CD4-positive, alpha-beta T cell treated with Interleukin-4 for 4 hours (primary cell): ENCODE results near the gene RIN3.

Experiments
- DNase-seq: peaks from one replicate; pipeline ENCODE4 v3.0.0-alpha.2; 2020

RIN3 gene

DNA sequence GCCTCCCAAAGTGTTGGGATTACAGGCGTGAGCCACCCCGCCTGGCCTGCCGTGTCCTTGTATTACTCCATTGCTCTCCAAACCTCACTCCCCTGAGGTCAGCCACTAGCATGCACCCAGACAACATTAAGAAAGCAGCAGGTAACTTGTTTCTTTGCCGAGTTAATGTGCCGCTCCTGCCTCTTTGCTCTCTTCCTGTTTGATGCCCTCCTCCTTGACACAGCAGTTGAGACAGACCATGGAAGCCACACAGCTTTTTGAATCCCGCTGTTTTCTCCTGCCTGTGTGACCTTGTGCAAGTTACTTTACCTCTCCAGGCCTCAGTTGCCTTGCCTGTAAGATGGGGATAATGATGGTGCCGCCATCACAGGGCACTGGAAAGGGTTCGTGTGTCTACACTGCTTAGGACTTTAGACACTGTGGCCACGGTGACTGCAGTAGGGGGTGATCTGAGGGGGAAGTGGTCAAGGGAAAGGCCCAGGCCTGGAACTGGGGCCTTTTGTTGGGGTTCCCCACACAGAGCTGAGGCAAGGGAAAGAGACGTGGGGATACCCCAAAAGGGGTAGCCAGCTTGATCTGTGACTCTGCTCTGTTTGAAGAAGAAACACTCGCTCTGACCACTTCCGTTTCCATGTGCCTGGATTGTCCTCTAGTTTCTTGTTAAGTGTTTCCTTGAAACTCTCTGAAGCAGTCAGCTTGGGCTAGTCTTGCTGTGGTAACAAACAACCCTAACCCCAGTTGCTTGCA lies 69.3 kb downstream of the RIN3 start:
- peak; percentile 42 for DNase-seq

DNA sequence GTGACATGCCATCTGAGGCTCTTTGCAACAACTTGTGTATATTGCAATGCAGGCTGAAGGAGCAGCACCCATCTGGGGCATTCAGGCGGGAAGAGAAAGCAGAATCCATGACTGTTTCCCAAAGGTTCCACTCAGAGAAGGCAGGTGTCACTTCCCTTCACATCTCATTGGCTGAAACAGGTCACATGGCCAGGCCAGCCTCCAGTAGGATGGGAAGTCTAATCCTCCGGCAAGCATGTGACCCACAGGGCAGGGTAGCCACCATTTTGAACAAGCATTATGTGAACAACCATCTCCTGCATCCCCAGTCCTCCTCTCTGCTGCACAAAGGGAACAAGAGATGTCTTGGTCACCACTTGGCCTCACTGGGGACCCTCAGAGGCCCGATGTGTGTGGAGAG lies 70.6 kb downstream of the RIN3 start:
- no peak for DNase-seq

DNA sequence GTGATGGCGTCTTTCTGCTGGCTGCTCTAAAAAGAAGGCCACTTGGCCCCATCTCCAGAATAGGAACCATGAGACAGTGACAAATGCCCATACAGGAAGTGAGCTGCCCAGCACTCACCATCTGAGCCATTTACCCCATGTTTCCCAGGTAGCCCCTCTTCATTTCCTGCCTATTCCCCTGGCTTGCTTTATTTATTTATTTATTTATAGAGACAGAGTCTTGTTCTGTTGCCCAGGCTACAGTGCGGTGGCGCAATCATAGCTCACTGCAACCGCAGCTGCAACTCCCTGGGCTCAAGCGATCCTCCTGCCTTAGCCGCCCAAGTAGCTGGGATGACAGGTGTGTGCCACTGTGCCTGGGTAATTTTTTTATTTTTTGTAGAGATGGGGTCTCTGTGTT lies 71.2 kb downstream of the RIN3 start:
- DNase-seq: peak; percentile 28

DNA sequence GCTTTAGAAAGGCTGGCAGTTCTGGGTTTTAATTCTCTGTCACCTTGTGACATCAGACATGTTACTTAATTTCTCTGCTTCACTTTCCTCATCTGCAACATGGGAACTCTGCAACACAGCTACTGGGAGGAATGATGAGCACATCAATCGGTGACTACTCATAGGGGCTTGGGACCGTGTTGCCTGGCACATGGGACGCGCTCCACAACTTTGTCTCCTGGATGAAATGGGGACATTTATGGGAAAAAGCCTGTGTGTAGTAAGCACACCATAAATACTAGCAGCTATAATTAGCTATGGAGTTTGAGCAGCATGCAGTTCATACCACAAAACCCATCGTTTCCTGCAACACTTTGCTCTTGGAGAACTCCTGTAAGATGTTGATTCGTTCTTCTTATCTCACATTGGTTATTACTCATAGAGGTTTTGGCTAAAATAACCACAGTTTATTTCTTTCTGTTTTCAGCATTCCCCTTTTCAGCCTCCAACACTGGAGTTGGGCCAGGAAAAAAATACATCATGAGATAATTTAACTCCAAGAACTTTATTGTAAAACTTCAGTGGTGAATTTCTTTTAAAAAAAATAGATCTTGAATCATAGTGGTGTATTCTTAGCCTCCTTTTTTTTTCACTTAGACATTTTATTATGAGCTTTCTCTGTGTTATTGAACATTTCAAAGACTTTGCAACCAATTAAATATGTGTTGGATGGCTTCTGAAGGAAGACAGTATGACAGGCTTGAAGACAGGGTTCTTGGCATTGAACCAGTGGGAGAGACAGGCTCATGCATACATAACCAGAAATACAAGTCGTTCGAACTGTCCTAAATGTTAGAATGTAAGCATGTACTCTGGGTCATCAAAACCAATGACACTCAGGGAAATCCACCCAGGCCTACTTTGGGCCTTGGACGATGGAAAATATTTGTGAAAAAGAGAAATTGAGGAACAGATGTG lies 72.7 kb downstream of the RIN3 start:
- peak; percentile 74 for DNase-seq

DNA sequence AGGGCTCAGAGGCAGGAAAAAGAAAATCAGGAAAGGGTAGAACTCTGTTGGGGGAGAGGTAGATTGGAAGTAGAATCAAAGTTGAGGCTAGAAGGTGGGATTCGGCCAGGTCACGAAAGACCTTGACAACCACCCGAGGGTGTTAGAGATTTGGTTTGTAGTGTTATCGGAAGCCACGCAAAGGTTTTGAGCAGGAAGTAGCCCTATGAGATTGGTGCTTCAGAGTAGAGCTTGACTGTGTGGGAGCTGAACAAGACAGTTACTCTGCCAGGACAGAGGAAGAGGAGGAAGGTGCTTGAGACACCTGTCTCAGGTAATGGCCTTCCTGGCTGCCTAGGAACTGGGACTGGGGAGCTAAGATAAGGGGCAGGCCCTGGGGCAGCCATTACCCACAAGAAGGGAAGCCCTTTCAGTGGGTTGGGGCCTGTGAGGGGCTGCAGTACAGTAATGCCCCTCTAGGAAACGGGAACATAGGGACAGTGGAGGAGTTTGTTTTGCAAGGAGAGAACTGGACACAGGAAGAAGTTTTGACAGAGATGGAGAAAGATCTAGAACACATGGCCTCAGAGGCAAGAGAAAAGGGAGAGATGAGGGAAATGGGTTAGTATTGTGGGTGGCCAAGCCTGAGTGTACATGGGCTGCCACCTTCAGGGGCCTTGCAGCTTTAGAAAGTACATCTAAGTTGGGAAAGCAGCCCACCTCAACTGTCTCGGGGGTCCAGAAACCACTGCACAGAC lies 73.5 kb downstream of the RIN3 start:
- DNase-seq: no peak

DNA sequence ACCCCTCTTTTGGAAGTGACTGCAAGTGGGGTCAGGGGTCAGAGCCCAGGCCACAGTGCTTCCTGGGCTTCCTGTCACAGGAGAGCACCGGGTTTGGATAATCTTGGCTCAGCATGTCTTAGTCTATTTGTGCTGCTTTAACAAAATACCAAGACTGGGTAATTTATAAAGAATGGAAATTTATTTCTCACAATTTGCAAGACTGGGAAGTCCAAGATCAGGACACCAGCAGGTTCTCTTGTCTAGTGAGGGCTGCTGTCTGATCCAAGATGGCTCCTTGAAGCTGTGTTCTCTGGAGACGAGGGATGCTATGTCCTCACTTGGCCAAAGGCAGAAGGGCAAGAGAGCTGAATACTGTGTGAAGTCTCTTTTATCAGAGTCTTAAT lies 74.1 kb downstream of the RIN3 start:
- no peak for DNase-seq

DNA sequence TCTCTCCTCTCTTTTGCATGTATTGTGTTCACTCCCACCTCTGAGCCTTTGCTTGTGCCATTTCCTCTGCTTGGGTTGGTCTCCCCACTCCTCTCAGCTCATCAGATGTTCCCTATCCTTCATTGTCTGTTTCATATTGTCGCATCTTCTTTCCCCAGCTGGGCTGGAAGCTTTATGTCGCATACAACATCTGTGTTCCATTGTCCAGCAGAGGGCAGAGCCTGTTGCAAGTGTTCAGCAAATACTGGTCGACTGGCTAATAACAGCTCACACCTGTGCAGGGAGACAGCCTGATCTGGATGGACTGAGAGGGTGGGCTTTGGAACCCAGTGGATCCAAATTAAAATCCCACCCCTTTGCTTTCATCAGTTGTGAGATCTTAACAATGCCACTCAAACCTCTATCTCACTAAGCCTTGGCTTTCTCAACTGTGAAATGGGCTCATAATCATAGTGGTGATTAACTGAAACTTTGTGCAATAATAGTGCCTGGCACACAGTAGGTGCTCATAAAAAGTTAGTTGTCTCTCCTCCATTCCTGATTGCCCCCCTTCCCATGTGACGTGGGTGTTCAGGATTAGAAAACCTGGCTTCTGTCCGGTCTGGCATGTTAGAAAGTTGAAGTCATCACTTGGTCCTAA lies 75.8 kb downstream of the RIN3 start:
- DNase-seq: no peak

DNA sequence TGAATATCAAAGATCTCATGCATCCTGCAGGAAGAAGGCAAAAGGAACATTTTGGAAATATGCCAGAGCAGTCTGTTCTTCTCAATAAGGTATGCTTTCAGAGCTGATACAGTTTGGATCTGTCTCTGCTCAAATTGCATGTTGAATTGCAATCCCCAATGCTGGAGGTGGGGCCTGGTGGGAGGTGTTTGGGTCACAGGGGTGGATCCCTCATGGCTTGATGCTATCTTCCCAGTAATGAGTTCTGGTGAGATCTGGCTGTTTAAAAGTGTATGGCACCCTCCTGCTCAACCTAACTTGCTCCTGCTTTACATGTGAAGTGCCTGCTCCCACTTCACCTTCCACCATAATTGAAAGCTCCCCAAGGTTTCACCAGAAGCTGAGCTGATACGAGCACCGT lies 76.6 kb downstream of the RIN3 start:
- no peak for DNase-seq

DNA sequence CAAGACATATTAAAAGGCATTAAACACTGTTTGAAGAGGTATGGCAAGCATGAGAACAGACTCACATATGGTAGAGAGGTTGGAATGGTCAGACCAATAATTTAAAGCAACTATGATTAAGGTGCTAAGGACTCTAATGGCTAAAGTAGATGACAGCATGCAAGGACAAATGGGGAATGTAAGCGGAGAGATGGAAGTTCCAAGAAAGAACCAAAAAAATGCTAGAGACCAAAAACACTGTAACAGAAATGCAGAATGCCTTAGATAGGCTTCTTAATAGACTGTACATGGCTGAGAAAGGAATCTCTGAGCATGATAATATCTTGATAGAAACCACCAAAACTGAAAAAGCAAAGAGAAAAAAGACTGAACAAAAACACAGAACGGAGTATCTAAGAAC lies 77.4 kb downstream of the RIN3 start:
- DNase-seq: no peak

DNA sequence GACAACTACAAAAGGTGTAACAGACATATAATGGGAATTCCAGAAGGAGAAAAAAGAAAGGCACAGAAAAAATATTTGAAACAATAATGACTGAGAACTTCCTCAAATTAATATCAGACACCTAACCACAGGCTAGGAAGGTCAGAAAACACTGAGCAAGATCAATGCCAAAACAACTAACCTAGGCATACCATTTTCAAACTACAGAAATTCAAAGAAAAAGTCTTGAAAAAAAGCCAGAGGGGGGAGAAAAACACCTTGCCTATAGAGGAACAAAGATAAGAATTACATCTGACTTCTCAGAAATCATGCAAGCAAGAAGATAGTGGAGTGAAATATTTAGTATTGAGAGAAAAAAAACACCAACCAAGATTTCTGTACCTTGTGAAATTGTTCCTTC lies 77.8 kb downstream of the RIN3 start:
- no peak for DNase-seq

DNA sequence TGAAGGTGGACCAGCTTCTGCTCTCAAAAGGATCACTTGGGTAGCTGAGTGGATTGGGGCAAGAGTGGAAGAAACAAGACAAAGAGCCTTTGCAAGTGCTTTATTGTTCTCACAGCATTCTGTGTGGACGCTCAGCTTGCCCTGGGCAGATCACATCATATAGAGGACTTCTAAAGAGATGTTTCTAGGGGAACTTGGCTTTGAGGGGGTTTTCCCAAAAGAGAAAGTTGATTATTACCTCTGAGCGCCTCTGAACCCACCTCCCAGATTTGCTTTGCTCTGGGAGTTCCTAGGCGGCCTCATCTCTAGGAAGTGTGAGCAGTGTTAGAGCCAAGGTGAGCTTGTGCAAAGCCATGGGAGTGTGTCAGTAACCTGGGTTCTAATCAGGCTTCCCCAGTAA lies 81.7 kb downstream of the RIN3 start:
- no peak for DNase-seq

DNA sequence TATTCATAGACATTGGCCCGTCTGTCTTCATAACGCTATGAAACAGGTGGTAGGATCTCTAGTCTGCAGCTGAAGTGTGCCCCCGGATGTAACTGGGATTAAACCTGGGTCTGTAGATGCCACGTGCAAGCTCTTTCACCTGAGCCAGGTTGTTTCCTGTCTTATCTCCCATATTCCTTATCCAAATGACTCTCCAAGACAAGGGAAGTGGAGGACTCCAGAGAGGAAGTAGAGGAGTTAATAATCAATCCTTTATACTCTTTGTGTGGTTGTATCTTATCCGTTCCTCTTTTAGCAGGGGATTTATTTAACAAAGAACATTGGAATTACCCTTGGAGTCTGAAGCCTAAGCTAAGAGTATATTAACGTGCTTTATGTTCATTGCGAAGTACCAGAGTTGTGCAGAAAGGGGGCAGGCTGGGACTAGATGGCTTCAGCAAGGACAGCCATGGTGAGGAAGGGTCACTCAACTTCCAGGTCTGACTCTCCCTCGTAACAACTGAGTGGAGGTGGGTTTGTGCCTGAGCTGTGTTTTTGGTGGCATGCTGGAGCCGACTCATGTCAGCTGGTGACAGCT lies 82.8 kb downstream of the RIN3 start:
- no peak for DNase-seq

DNA sequence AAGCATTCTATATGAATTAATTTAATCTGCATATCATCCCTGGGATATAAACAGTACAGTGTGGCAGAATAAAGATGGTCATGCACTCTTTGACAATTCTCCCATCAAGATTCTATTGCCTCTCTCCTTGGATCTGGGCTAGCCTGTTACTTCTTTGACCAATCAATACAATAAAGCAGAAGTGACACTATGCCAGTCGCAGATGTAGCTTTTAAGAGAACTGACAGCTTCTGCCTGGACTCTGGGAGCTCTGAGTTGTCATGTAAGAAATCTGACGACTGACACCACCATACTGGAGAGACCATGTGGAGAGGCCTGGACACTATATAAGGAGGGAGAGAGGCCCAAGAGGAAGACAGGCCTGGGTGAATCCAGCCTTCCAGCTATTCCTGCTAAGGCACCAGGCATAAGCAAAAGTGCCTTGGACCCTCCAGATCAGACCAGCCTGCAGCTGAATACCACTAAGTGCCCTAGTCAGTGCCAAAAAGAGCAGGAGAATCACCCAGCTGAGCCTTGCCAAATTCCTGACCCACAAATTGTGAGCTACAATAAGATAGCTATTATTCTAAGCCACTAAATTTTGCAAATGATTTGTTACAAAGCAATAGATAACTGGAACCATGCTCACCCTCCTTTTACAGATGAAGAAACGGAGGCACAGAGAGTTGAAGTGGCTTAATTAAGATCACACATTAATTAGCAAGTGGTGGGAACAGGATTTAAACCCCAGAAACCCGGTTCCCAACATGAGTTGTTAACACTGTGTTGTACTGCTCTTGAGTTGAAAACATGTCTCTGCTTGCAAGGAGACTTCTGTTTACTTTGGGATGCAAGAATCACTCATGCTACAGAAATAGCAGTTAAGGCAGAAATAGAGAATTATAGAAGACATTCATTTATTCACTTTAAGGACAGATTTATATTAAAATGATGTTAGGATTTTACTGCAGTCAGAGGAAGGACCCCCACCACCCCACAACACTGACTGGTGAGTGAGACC lies 84.6 kb downstream of the RIN3 start:
- no peak for DNase-seq

DNA sequence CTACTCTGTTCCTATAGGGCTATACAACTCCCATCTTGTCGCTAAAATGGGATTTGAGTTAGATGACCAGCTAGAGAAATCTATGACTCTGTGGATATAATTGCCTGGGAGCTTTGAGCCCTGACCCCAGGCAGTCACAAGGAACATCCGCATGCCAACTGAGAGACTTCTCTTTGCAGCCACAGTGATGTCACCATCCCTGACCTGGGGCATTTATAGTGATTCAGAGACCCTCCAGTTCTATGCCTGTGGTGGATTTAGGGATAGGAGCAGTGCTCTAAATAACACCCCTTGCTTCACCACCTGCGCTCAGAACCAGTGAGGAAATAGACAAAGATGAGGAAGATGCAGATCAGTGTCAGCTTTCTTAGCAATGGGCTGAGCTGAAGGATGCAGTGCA lies 86.2 kb downstream of the RIN3 start:
- DNase-seq: no peak

DNA sequence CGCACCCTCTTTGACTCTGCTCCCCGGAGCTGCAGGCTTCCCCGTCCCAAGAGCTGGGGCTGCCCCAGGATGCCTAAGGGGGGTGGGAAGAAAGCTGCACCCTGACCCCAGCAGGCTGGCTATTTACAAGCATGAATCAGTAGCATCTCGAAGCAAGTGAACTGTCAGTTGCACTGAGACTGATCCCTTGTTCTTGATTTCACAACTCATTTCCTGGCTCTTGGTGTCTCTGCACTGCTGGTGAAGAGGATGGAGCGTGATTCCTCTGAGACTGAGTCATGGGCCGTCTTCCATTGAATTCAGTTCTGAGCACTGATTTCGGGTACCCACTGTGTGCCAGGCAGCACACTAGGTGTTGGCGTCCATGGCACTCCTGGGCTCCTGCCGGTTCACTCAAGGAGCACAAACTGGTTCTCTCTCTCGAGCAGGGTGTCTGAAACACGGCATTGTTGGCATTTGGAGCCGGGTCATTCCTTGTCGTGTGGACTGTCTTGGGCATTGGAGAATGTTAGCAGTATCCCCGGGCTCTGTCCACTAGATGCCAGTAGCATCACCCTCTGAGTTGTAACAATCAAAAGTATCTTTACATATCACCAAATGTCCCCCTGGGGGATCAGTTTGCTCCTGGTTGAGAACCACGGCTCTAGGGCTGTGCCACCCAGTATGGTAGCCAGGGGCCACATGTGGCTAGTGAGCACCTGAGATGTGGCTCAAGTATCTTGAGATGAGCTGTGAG lies 86.9 kb downstream of the RIN3 start:
- no peak for DNase-seq

DNA sequence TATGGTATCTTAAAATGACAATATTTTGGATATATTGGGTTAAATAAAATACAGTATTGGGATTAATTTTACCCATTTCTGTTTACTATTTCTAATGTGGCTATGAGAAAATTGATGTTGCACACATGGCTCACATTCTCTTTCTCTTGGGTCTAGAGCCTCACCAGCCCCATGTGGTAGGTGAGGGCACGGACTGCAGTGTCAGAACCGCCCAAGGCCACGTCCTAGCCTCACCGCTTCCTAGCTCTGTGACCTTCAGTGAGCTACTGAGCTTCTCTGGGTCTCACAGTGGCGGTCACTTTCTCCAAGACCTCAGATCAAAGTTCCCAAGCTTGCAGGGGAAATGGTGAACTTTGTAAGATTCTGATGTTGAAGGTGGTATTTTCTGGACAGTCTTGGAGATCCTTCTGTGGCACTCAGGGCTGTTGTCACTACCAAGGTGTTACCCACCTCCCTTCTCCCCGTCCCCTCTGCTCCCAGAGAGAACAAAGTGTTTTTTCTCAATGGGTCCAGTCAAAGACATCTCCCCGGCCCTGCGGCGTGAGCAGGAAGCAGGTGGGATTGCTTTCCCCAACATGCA lies 87.6 kb downstream of the RIN3 start:
- DNase-seq: no peak

DNA sequence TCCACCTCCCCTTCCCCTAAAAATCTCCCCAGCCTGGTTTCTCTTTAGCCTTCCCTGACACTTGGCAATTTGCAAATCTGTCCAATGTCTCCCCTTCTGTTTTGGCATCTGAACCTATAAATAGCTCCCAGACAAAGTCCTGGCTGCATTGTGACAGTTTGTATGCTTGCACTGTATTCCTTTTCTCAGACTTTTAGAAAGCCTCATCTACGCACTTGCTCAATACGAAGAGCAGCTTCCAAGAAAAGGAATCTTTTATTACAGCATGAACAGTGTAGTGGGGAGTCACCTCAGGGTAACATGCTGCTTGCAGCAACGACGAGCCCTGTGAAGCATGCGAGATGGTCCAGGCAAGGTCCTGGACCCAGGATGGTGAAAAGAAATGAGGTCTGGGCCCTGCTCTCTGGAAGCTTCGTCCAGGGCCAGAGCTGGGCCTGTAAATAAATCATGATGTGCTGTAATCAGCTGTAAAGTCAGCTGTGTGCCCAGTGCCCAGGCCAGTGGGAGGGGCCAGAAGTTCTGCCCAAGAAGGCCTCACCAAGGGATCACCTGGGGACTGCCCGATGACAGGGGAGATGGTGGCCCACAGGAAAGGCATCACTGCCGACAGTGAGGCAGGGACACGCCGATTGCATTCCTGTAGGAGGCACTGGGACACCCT lies 88.3 kb downstream of the RIN3 start:
- no peak for DNase-seq

DNA sequence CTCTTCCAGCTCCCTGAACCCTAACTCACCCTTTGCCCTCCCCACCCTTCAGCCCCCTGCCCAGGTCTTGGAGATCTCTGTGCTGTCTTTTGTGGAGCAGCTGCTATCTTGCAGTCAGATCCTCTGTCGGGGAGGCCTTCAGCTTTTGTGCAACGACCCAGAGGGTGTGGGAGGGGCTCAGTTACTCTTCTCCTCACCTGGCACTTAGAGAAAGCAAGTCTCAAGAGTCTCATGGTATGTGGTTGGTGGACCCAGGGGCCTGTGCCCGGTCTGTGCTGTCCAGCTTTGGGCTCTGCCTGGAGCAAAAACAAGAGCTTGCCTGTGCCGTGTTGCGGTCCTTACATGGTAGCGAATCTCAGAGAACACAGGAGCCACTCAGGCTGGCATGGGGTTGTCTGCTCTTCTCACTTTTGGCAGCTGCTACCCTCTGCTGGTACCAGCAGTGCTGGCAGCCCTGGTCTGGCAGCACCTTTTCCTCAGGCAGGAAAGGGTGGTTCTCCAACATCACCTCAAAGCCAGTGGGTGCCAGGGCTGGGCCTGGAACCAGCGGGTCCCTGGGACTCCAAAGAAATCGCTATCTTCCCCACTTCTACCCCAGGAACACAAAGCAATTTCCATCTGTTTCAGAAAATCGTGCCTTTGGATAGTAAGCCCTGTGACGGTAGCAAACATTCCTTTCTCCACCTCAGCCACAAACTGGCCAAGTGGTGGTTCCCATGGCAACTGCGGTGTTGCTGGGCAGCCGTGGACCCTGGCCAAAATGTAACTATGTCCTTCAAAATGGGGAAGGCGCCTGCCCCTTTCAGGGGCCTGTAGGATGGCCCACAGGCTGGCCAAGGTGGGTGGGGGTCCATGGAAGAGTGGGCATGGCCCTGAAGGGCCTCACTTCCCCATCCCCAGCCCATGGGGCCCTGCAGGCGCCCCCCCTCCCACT lies 90.0 kb downstream of the RIN3 start:
- DNase-seq: peak; percentile 59
